ENCODE measurements around the gene SAMHD1. TPM values are rescaled to one million over a fixed set of nuclear protein-coding genes. Genes with fewer than 3 reads are reported as not detected.
"Not testable (repeated sequence)": the region's sequence is repeated elsewhere in the genome, so short reads cannot be mapped to it uniquely, and the experiment has no call there.

SAMHD1 gene
- total and polyA plus RNA-seq, 12 donors, result 14.0 to 105 (median 30.8) TPM

DNA sequence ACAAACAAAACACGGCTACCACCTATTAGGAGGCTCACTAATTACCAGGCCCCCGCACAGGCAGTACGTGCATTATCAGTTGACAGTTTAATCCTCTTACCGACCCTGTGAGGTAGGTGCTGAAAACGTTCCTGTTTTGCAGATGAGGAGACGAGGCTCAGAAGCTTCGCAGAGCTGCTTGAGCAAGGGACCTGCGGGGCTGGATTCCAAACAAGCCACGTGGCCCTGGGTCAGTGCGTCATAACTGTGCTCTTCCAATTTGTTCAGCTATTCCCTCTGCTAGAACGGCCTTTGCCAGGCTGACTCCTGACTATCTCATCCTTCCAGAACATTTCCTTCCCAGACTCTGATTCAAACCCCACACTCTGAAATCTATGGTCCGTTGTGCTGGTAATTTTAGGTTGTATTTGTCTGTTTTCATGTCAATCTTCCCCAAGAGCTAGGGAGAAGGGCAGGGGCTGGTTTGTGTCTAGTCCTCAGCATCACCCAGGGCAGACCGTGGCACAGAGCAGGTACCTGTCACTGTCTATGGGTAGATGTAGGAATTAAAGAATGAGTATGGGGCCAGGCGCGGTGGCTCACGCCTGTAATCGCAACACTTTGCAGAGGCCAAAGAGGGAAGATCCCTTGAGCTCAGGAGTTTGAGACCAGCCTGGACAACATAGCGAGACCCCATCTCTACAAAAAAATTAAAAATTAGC, 104.3 kb downstream of the SAMHD1 start:
- Histone ChIP-seq H3K27me3 (no peaks in the 10 kb centered on the region), H3K36me3 (no peaks in the 10 kb centered on the region), H3K9me3 (peaks cover 0 to 6% (median 0%) of the 10 kb centered on the region in 11 donors), H3K27ac (peak overlapping the region; percentile 74 to 94 (median 84)), H3K4me3 (no peak overlapping the region), H3K4me1 (peaks cover 29 to 99% (median 79%) of the 10 kb centered on the region in 9 donors)
- WGBS, 2 donors, result 46 to 54% methylated on average over 18 of the region's 18 CpGs
- DNase-seq, result peak; percentile 73 to 78
- intact Hi-C loops (cut with DNase I), result no loop called here
- TF ChIP-seq, protein P1, sequence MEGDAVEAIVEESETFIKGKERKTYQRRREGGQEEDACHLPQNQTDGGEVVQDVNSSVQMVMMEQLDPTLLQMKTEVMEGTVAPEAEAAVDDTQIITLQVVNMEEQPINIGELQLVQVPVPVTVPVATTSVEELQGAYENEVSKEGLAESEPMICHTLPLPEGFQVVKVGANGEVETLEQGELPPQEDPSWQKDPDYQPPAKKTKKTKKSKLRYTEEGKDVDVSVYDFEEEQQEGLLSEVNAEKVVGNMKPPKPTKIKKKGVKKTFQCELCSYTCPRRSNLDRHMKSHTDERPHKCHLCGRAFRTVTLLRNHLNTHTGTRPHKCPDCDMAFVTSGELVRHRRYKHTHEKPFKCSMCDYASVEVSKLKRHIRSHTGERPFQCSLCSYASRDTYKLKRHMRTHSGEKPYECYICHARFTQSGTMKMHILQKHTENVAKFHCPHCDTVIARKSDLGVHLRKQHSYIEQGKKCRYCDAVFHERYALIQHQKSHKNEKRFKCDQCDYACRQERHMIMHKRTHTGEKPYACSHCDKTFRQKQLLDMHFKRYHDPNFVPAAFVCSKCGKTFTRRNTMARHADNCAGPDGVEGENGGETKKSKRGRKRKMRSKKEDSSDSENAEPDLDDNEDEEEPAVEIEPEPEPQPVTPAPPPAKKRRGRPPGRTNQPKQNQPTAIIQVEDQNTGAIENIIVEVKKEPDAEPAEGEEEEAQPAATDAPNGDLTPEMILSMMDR (IDR thresholded peaks at IDR 0.05), result no peak
- ATAC-seq, result peak; percentile 74 to 89 (median 82)

DNA sequence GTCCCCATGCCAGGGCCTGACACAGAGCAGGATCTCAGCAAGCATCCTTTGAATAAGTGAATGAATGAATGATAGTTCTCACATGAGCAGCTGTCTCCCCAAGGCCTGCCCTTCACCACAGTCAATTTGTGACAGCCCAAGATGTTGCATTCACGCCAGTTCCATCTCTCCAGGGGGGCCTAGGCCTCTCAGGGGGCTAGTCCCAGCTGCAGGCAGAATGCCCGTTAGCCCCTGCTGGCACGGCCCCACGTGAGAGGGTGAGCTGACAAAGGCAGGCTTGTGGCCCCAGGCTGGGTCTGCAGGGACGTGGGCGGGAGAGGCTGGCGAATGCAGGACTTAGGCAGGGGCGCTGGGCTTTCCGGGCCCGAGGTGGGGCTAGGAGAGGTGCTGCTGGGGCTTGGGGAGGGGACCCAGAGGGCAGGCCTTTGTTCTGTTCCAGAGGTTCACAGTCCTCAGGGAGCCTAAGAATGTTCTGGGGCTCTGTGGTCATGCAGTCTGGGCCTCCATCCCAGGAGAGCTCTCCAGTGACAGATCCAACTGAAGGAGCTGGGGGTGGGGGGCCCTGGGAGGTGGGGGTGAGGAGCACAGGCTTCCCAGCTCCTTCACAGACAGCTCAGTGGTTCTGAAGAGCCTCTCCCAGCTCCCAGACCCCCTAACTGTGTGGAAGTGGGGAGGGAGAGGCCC, 106.1 kb downstream of the SAMHD1 start:
- Histone ChIP-seq H3K9me3 (peaks cover 0 to 1% (median 0%) of the 10 kb centered on the region in 11 donors), H3K4me1 (peaks cover 25 to 86% (median 75%) of the 10 kb centered on the region in 9 donors), H3K27ac (peak overlapping the region in 9 of 10 donors; percentile 74 to 94 (median 85)), H3K4me3 (no peak overlapping the region), H3K27me3 (no peaks in the 10 kb centered on the region), H3K36me3 (no peaks in the 10 kb centered on the region)
- intact Hi-C loops (cut with DNase I), result no loop called here
- 73 to 76% methylated on average over 10 of the region's 10 CpGs for WGBS, 2 donors
- peak in 1 of 8 donors; percentile 12 for ATAC-seq
- TF ChIP-seq, protein P1 (IDR thresholded peaks at IDR 0.05), result no peak
- DNase-seq, result peak in 1 of 2 donors; percentile 42

DNA sequence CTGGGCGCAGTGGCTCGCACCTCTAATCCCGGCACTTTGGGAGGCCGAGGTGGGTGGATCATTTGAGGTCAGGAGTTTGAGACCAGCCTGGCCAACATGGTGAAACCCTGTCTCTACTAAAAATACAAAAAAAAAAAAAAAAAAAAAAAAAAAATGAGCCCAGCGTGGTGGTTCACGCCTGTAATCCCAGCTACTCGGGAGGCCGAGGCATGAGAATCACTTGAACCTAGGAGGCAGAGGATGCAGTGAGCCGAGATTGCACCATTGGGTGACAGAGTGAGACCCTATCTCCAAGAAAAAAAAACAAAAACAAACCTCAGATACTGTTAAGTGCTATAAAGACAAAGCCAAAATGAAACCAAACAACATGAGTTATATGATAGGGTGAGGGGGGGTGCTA, 110.5 kb downstream of the SAMHD1 start:
- intact Hi-C loops (cut with DNase I); H3K4me3 ChIP-seq; DNase-seq; H3K27me3 ChIP-seq; H3K9me3 ChIP-seq; ATAC-seq: not testable (repeated sequence)
- Histone ChIP-seq H3K36me3 (peaks cover 0 to 33% (median 6%) of the 10 kb centered on the region in 9 donors), H3K4me1 (peaks cover 7 to 63% (median 44%) of the 10 kb centered on the region in 9 donors), H3K27ac (peak overlapping the region in 5 of 10 donors; percentile 4 to 94 (median 37))
- 97% methylated on average over 9 of the region's 9 CpGs for WGBS, 2 donors

Other genes with a start within 250 kb of the SAMHD1 start
- gene NDRG3, start 205.6 kb downstream of the SAMHD1 start, total RNA-seq, result 10 to 100 TPM; 20.7 to 37.0 (median 30.7) TPM
- gene NDRG3, start 205.6 kb downstream of the SAMHD1 start, polyA plus RNA-seq, result 10 to 100 TPM; 19.3 to 23.8 TPM
- gene DSN1, start 177.9 kb downstream of the SAMHD1 start, total RNA-seq, result 1 to 10 TPM; 3.2 to 6.0 (median 4.9) TPM
- gene DSN1, start 177.9 kb downstream of the SAMHD1 start, polyA plus RNA-seq, result 1 to 10 TPM; 4.7 to 5.8 TPM
- gene TLDC2, start 75.6 kb downstream of the SAMHD1 start, total RNA-seq, result not detected
- under 1 TPM in 1 of 2 donors, not detected in 1; 0.01 TPM for gene TLDC2, start 75.6 kb downstream of the SAMHD1 start, polyA plus RNA-seq
- gene RBL1, start 144.3 kb upstream of the SAMHD1 start, total RNA-seq, result 1 to 10 TPM; 2.7 to 6.5 (median 4.2) TPM
- gene RBL1, start 144.3 kb upstream of the SAMHD1 start, polyA plus RNA-seq, result 1 to 10 TPM in 1 of 2 donors, under 1 TPM in 1; 0.97 to 1.3 TPM
- 100 to 1,000 TPM in 4 of 10 donors, 10 to 100 TPM in 6; 75.4 to 163 (median 95.2) TPM for gene RPN2, start 227.6 kb upstream of the SAMHD1 start, total RNA-seq
- 100 to 1,000 TPM in 1 of 2 donors, 10 to 100 TPM in 1; 30.9 to 166 TPM for gene RPN2, start 227.6 kb upstream of the SAMHD1 start, polyA plus RNA-seq
- 1 to 10 TPM; 5.1 to 10.0 (median 6.5) TPM for gene MROH8, start 227.8 kb upstream of the SAMHD1 start, total RNA-seq
- gene MROH8, start 227.8 kb upstream of the SAMHD1 start, polyA plus RNA-seq, result 1 to 10 TPM; 1.8 to 5.9 TPM